SK-N-SH (cell line): ENCODE results near the gene DCXR. TPM values are rescaled to one million over a fixed set of nuclear protein-coding genes. Genes with fewer than 3 reads are reported as not detected.

Source experiments
- CTCF ChIA-PET: fragments of 300-600, 350-600 bp; formaldehyde crosslinking; extraction: SDS; loops from one replicate; lab custom pipeline; 2021; lab: Yijun Ruan, JAX
- POLR2A ChIA-PET: fragments of 350-600 bp; sonication (Branson Sonifier 250); formaldehyde crosslinking; extraction: SDS; loops from one replicate; lab custom pipeline; 2020; ENCODE audit warnings: antibody characterized with exemption, inconsistent platforms; lab: Yijun Ruan, JAX
- DNase-seq: peaks from one replicate; pipeline ENCODE4 v3.0.0; 2012
- H2AFZ ChIP-seq: fragments of 200-600 bp; sonication (generic); 2 replicates; pipeline ENCODE4 v1.8.1; 2016; ENCODE audit warnings: antibody characterized with exemption, mild to moderate bottlenecking, low read depth
- H3F3A ChIP-seq: fragments of 200-600 bp; sonication (generic); replicated peaks from 2 replicates; pipeline ENCODE3; 2016; ENCODE audit warnings: antibody characterized with exemption, mild to moderate bottlenecking; ENCODE audit not compliant: insufficient read depth
- H3K27ac ChIP-seq, 2 experiments: fragments of 200-500 bp in 1 of 2; fragments of 200-600 bp in 1 of 2; sonication (Bioruptor generic) in 1 of 2; sonication (generic), shearing (Covaris generic) in 1 of 2; 2 replicates each; pipeline versions ENCODE4 v1.5.1 to v1.6.1; 2014 to 2016; ENCODE audit warnings: low read depth in 2 of 2, inconsistent platforms in 1 of 2, low read length in 1 of 2, mild to moderate bottlenecking in 1 of 2, mixed read lengths in 1 of 2
- H3K27me3 ChIP-seq: fragments of 200-600 bp; sonication (generic), shearing (Covaris generic); 2 replicates; pipeline ENCODE4 v1.6.1; 2016; ENCODE audit warnings: mixed run types; ENCODE audit not compliant: insufficient read depth
- H3K36me3 ChIP-seq, 2 experiments: fragments of 200-500 bp in 1 of 2; fragments of 200-600 bp in 1 of 2; sonication (Bioruptor generic) in 1 of 2; sonication (generic) in 1 of 2; replicated peaks in 1 of 2; 2 replicates each; pipeline versions ENCODE3 to v1.5.1; 2014 to 2016; ENCODE audit warnings: low read length in 1 of 2, mild to moderate bottlenecking in 1 of 2; ENCODE audit not compliant: insufficient read depth in 2 of 2, control insufficient read depth in 1 of 2
- H3K4me1 ChIP-seq, 2 experiments: fragments of 200-500 bp in 1 of 2; fragments of 200-600 bp in 1 of 2; sonication (Bioruptor generic) in 1 of 2; sonication (generic), shearing (Covaris generic) in 1 of 2; 2 replicates each; pipeline versions ENCODE4 v1.5.1 to v1.6.1; 2014 to 2016; ENCODE audit warnings: low read depth in 1 of 2, low read length in 1 of 2, mixed run types in 1 of 2; ENCODE audit not compliant: insufficient read depth in 2 of 2, control insufficient read depth in 1 of 2
- H3K4me2 ChIP-seq: fragments of 200-600 bp; sonication (generic), shearing (Covaris generic); 2 replicates; pipeline ENCODE4 v1.6.1; 2017; ENCODE audit warnings: mixed run types
- H3K4me3 ChIP-seq, 2 experiments: fragments of 200-500 bp in 1 of 2; fragments of 200-600 bp in 1 of 2; sonication (Bioruptor generic) in 1 of 2; sonication (generic), shearing (Covaris generic) in 1 of 2; 2 replicates each; pipeline versions ENCODE4 v1.5.1 to v1.8.1; 2014 to 2016; ENCODE audit warnings: low read depth in 2 of 2, inconsistent platforms in 1 of 2, low read length in 1 of 2, mild to moderate bottlenecking in 1 of 2, mixed read lengths in 1 of 2, moderate library complexity in 1 of 2
- H3K79me2 ChIP-seq: fragments of 200-600 bp; sonication (generic); 2 replicates; pipeline ENCODE4 v1.8.1; 2017; ENCODE audit warnings: mild to moderate bottlenecking; ENCODE audit not compliant: insufficient read depth
- H3K9ac ChIP-seq: fragments of 200-600 bp; sonication (generic); 2 replicates; pipeline ENCODE4 v1.6.1; 2017; ENCODE audit warnings: mixed run types
- H3K9me2 ChIP-seq: fragments of 200-600 bp; sonication (generic); 2 replicates; pipeline ENCODE4 v1.6.1; 2017; ENCODE audit warnings: mixed run types
- H3K9me3 ChIP-seq: fragments of 200-600 bp; sonication (generic); 2 replicates; pipeline ENCODE4 v1.6.1; 2017; ENCODE audit warnings: mixed run types, mild to moderate bottlenecking, moderate library complexity
- H4K20me1 ChIP-seq: fragments of 200-600 bp; sonication (generic); 2 replicates; pipeline ENCODE4 v1.6.1; 2017; ENCODE audit warnings: mild to moderate bottlenecking, mixed run types; ENCODE audit not compliant: insufficient read depth
- CTCF ChIP-seq: fragments of 200-600 bp; sonication (generic); IDR thresholded peaks from 2 replicates; pipeline ENCODE4 v1.6.1; 2017; ENCODE audit warnings: antibody characterized with exemption, mild to moderate bottlenecking, moderate library complexity
- EP300 ChIP-seq, 2 experiments: IDR thresholded peaks; 2 replicates each; pipeline versions ENCODE4 v1.4.0 to v1.6.1; 2012; ENCODE audit warnings: borderline replicate concordance in 1 of 2, low read depth in 1 of 2, low read length in 1 of 2
- EZH2phosphoT487 ChIP-seq: fragments of 200-600 bp; sonication (generic); IDR thresholded peaks from 2 replicates; pipeline ENCODE4 v1.6.1; 2017; ENCODE audit warnings: low read depth, mixed run types, mild to moderate bottlenecking, antibody characterized with exemption, moderate library complexity, borderline replicate concordance
- FOSL2 ChIP-seq: IDR thresholded peaks from 2 replicates; pipeline ENCODE4 v1.4.0; 2012; ENCODE audit warnings: low read depth, mild to moderate bottlenecking, moderate library complexity, borderline replicate concordance
- IRF3 ChIP-seq: fragments of 150-350 bp; IDR thresholded peaks from 2 replicates; pipeline ENCODE4 v1.6.1; 2016; ENCODE audit warnings: mild to moderate bottlenecking, low read depth, low read length
- JUND ChIP-seq: IDR thresholded peaks from 2 replicates; pipeline ENCODE4 v1.4.0; 2012
- MEF2A ChIP-seq: IDR thresholded peaks from 2 replicates; pipeline ENCODE4 v1.4.0; 2012; ENCODE audit warnings: low read depth, borderline replicate concordance
- MXI1 ChIP-seq: IDR thresholded peaks from 2 replicates; pipeline ENCODE4 v1.6.1; 2012; ENCODE audit warnings: mild to moderate bottlenecking, low read depth, low read length, improper control_type of control experiment
- NFIC ChIP-seq: IDR thresholded peaks from 2 replicates; pipeline ENCODE4 v1.4.0; 2012; ENCODE audit warnings: borderline replicate concordance
- POLR2AphosphoS5 ChIP-seq: IDR thresholded peaks from 2 replicates; pipeline ENCODE4 v1.6.1; 2012; ENCODE audit warnings: low read depth, low read length
- SIN3A ChIP-seq: IDR thresholded peaks from 2 replicates; pipeline ENCODE4 v1.6.1; 2012; ENCODE audit warnings: low read depth, mild to moderate bottlenecking, low read length, moderate library complexity, borderline replicate concordance
- TCF12 ChIP-seq: IDR thresholded peaks from 2 replicates; pipeline ENCODE4 v1.4.0; 2012
- TEAD4 ChIP-seq: IDR thresholded peaks from 2 replicates; pipeline ENCODE4 v1.4.0; 2012; ENCODE audit warnings: mild to moderate bottlenecking, borderline replicate concordance; ENCODE audit not compliant: insufficient read depth
- USF1 ChIP-seq: IDR thresholded peaks from 2 replicates; pipeline ENCODE4 v1.4.0; 2012; ENCODE audit warnings: low read depth, borderline replicate concordance
- ZBTB33 ChIP-seq: IDR thresholded peaks from 2 replicates; pipeline ENCODE4 v1.4.0; 2012; ENCODE audit warnings: low read depth, borderline replicate concordance
- WGBS: methylation state at CpG from one replicate; pipeline ENCODE4 v1.1.6; 2017; ENCODE audit warnings: low lambda C conversion rate; 5-methylcytosine and 5-hydroxymethylcytosine counted together
- polyA plus RNA-seq, 3 experiments: library from polyadenylated mRNA; depleted of rRNA; stranded (reverse); fragments of >200 nt; gene quantifications; 2 replicates each; pipeline ENCODE4 v1.2.3, GENCODE V29; 2012

Gene DCXR
- polyA plus RNA-seq, 1 of the 3 experiments (the other 2 are of a cell fraction), result 190 TPM

GRCh38 chr17:82013341-82013740 is 24.2 kb downstream of the DCXR start:
- WGBS, result 78% methylated on average over 17 of the region's 22 CpGs
- peak; percentile 94 for DNase-seq
- ChIA-PET POLR2A (interaction anchor here (0.6 to 1.0 kb wide), 4 partner anchors 35 to 85 kb away, joined by 3 to 4 read pairs (median 3); partner anchors contain the start of gene FASN), CTCF (interaction anchor here (0.6 to 35.7 kb wide), 11 partner anchors 8 to 144 kb away, joined by 3 to 1216 read pairs (median 6); partner anchors contain the start of genes CENPX, DCXR, LRRC45 and MAFG)
- TF ChIP-seq EZH2phosphoT487 (no peak), MXI1 (peak; percentile 33; the same call in 1 of the 2 replicates), TCF12 (no peak)
- H2AFZ ChIP-seq, result no peak overlapping the region
- H3K9ac ChIP-seq, result no peak overlapping the region
- H3K9me2 ChIP-seq, result no peaks in the 10 kb centered on the region
- H3K4me3 ChIP-seq, result no peak overlapping the region
- no peaks in the 10 kb centered on the region for H3K27me3 ChIP-seq
- peak overlapping the region in 1 of 2 experiments; percentile 82; a peak in 2 of 4 replicates for H3K27ac ChIP-seq
- peaks cover 4% of the 10 kb centered on the region; the same call in 1 of the 2 replicates for H3K79me2 ChIP-seq
- no peaks in the 10 kb centered on the region for H4K20me1 ChIP-seq
- H3K36me3 ChIP-seq, result peaks cover 1 to 12% of the 10 kb centered on the region in 2 experiments
- H3K4me2 ChIP-seq, result no peak overlapping the region
- H3K9me3 ChIP-seq, result no peaks in the 10 kb centered on the region
- peaks cover 8% of the 10 kb centered on the region for H3F3A ChIP-seq
- peaks cover 0 to 24% of the 10 kb centered on the region in 2 experiments; a peak in 1 of 4 replicates for H3K4me1 ChIP-seq

GRCh38 chr17:82012640-82013295 is 24.7 kb downstream of the DCXR start:
- H4K20me1 ChIP-seq, result no peaks in the 10 kb centered on the region
- H3K4me3 ChIP-seq, result no peak overlapping the region
- WGBS, result 78% methylated on average over 12 of the region's 19 CpGs
- H2AFZ ChIP-seq, result no peak overlapping the region
- peak overlapping the region in 1 of 2 experiments; percentile 82; a peak in 2 of 4 replicates for H3K27ac ChIP-seq
- peaks cover 0 to 6% of the 10 kb centered on the region in 2 experiments for H3K36me3 ChIP-seq
- H3K4me2 ChIP-seq, result no peak overlapping the region
- DNase-seq, result peak; percentile 88
- H3K9me2 ChIP-seq, result no peaks in the 10 kb centered on the region
- CTCF ChIA-PET, result interaction anchor here (0.6 to 35.7 kb wide), 11 partner anchors 9 to 143 kb away, joined by 3 to 1216 read pairs (median 6); partner anchors contain the start of genes CENPX, DCXR, LRRC45 and MAFG
- no peak for TF ChIP-seq USF1
- TF ChIP-seq MEF2A, result no peak
- no peak for TF ChIP-seq EP300 (IDR thresholded peaks at IDR 0.05; ENCODE audit: borderline replicate concordance in 1 of 2, low read depth in 1 of 2, low read length in 1 of 2)
- TF ChIP-seq CTCF, result no peak
- no peak for TF ChIP-seq POLR2AphosphoS5
- no peak for TF ChIP-seq FOSL2
- no peak for TF ChIP-seq JUND
- TF ChIP-seq SIN3A, result no peak
- no peak for TF ChIP-seq ZBTB33
- no peak for TF ChIP-seq NFIC
- TF ChIP-seq IRF3, result no peak
- no peak for TF ChIP-seq TEAD4
- peaks cover 0 to 29% of the 10 kb centered on the region in 2 experiments; a peak in 1 of 4 replicates for H3K4me1 ChIP-seq
- H3K79me2 ChIP-seq, result no peaks in the 10 kb centered on the region
- no peaks in the 10 kb centered on the region for H3K27me3 ChIP-seq
- no peaks in the 10 kb centered on the region for H3K9me3 ChIP-seq
- POLR2A ChIA-PET, result interaction anchor here (0.6 to 1.0 kb wide), 4 partner anchors 34 to 85 kb away, joined by 3 to 4 read pairs (median 3); partner anchors contain the start of gene FASN
- H3K9ac ChIP-seq, result no peak overlapping the region
- H3F3A ChIP-seq, result peaks cover 3% of the 10 kb centered on the region
